HCT116 (cell line): ENCODE data around the gene KRTAP5-9.
"Not testable (repeated sequence)": the region's sequence is repeated elsewhere in the genome, so short reads cannot be mapped to it uniquely, and the experiment has no call there.

Experiments used
- CTCF ChIP-seq, 3 experiments: fragments of 200-600 bp in 1 of 3; sonication (generic) in 1 of 3; IDR thresholded peaks in 2 of 3; conservative IDR thresholded peaks in 1 of 3; 2 replicates each; pipeline ENCODE4 v1.5.1; 2012 to 2017; ENCODE audit warnings: low read depth in 2 of 3, low read length in 2 of 3, antibody characterized with exemption in 1 of 3, borderline replicate concordance in 1 of 3, control low read depth in 1 of 3, mild to moderate bottlenecking in 1 of 3, mixed read lengths in 1 of 3, mixed run types in 1 of 3, moderate library complexity in 1 of 3; ENCODE audit not compliant: insufficient read depth in 1 of 3
- EZH2 ChIP-seq: fragments of 200-600 bp; sonication (generic); IDR thresholded peaks from 2 replicates; pipeline ENCODE4 v1.6.1; 2017; ENCODE audit warnings: antibody characterized with exemption, mixed run types
- EZH2phosphoT487 ChIP-seq: fragments of 200-600 bp; IDR thresholded peaks from 2 replicates; pipeline ENCODE4 v1.6.1; 2018; ENCODE audit warnings: antibody characterized with exemption, borderline replicate concordance
- JUND ChIP-seq: IDR thresholded peaks from 2 replicates; pipeline ENCODE4 v1.6.1; 2012
- POLR2A ChIP-seq: IDR thresholded peaks from 2 replicates; pipeline ENCODE4 v1.7.0; 2011; ENCODE audit warnings: borderline replicate concordance; ENCODE audit not compliant: insufficient read depth, insufficient read length; ENCODE audit errors: extremely low read depth
- POLR2AphosphoS5 ChIP-seq: IDR thresholded peaks from 2 replicates; pipeline ENCODE4 v1.6.1; 2011; ENCODE audit warnings: mild to moderate bottlenecking, low read depth, low read length, moderate library complexity
- REST ChIP-seq: IDR thresholded peaks from 2 replicates; pipeline ENCODE4 v1.6.1; 2012; ENCODE audit warnings: low read depth
- TCF7L2 ChIP-seq: IDR thresholded peaks from 2 replicates; pipeline ENCODE4 v1.7.0; 2011; ENCODE audit warnings: borderline replicate concordance, inconsistent platforms; ENCODE audit not compliant: insufficient read depth, insufficient read length; ENCODE audit errors: extremely low read depth

DNA sequence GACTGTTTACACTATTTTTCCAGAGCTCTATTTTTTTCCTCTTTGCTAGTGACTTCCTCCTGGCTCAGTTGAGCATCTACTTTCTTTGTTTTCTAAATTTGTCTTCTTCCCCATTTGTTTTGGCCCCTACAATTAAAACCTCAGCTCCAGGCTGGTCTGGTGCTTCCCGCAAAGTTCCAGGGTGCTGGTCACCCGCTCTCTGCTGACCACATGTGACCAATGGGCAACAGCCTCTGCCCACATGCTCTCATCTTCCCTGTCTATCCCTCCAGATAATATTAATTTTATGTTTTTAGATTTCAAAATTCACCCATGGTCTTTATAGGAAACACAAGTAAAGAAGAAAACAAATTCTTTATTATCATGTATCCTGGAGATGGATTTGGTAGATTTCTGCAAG is 34.7 kb downstream of the KRTAP5-9 start:
- TF ChIP-seq CTCF (IDR thresholded peaks at IDR 0.05 in 2 of 3, conservative IDR thresholded peaks at IDR 0.05 in 1 of 3; ENCODE audit: borderline replicate concordance in 1 of 3, insufficient read depth in 1 of 3, low read depth in 2 of 3, low read length in 2 of 3); POLR2AphosphoS5; POLR2A; EZH2; TCF7L2; JUND; REST; EZH2phosphoT487: not testable (repeated sequence)
